Measurements from ENCODE around the gene CDH4.

DNA sequence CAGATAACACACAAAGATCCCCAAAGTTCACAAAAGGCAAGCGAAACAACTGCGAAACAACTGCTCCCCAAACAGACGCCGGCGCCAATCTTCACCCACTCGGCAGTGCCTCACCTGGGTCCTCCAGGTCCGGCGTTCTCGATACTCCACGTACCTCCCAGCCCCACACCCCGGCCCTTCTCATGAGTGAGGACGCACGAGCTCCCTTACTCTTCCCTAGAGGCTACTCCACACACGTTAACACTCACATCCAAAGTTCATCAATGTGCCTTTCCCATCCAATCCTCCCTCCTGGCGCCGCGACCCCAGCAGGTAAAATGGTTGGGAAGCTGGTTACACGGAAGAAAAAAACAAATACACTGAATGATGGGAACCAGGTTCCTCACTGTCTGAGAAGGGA, 736.6 kb downstream of the CDH4 start:
- TF ChIP-seq POLR2A (IDR thresholded peaks at IDR 0.05): no peak
- TF ChIP-seq CTCF (IDR thresholded peaks at IDR 0.05): no peak

Measured in prostate gland (tissue), 2 donors.